HL-60/S4 treated with phorbol 12-myristate 13-acetate at 8.2 ng/mL for 4 days and 3 days (cell line): ENCODE measurements around the gene CCDC7.

Source experiments
- in situ Hi-C: fragments of 300-500 bp; cut with MboI; formaldehyde crosslinking; loops from 2 replicates; pipeline ENCODE4 v1.15.0; 2022; ENCODE audit warnings: low sequenced_read_pairs

Gene CCDC7

GRCh38 chr10:32923134-32923533 lies 477.2 kb downstream of the CCDC7 start:
- in situ Hi-C loops: no loop called here

GRCh38 chr10:32923849-32924248 lies 477.9 kb downstream of the CCDC7 start:
- in situ Hi-C loops: no loop called here
